Ovary (tissue), 3 donors: ENCODE results near the gene TRIM63.

ENCODE experiments used
- CTCF ChIP-seq, 3 donors: fragments of 450-650 bp in 2 of 3; fragments of 200-600 bp in 1 of 3; IDR thresholded peaks; one replicate each; pipeline versions ENCODE4 v1.5.1 to v1.8.0; 2016 to 2022; ENCODE audit warnings: antibody characterized with exemption in 3 of 3, mild to moderate bottlenecking in 1 of 3
- EP300 ChIP-seq: sonication (generic); formaldehyde crosslinking; IDR thresholded peaks from one replicate; pipeline ENCODE4 v1.6.1; 2017; ENCODE audit warnings: antibody characterized with exemption
- POLR2A ChIP-seq: fragments of 450-650 bp; IDR thresholded peaks from one replicate; pipeline ENCODE4 v1.6.1; 2017; ENCODE audit warnings: antibody characterized with exemption, mild to moderate bottlenecking, moderate library complexity
- donor health status: DM: no; HTN: no; CAD: no.

- TF ChIP-seq POLR2A = no peak
- TF ChIP-seq EP300 = no peak
- no peak for TF ChIP-seq CTCF (IDR thresholded peaks at IDR 0.05)
Measured at GRCh38 chr1:26077524-26077923, 10.1 kb upstream of the TRIM63 start.
